Activated T-cell treated with anti-CD3 and anti-CD28 coated beads for 24 hours (primary cell): ENCODE data around the gene CENPO.
"Not testable (repeated sequence)": the region's sequence is repeated elsewhere in the genome, so short reads cannot be mapped to it uniquely, and the experiment has no call there.

Source experiments
- DNase-seq: peaks from one replicate; pipeline ENCODE4 v3.0.0-alpha.2; 2020; ENCODE audit warnings: low read depth

Gene CENPO

DNA sequence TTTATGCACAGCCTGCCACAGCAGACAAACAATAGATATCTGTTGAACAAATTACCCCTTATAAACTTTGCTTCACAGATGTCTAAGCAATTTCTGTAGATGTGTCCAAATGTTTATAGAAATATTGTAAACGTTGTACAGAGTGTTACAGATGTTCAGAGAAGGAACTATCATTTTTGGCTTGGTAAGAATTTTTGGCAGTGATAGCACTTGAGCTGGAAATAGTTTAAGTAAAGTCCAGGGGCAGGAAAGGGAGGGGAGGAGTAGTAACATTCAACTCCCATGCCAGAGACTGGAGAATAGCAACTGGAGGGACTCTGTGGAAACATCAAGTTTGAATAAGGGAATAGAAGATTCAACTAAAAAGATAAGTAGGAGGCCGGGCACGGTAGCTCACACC, 4.4 kb upstream of the CENPO start:
- DNase-seq, result no peak

DNA sequence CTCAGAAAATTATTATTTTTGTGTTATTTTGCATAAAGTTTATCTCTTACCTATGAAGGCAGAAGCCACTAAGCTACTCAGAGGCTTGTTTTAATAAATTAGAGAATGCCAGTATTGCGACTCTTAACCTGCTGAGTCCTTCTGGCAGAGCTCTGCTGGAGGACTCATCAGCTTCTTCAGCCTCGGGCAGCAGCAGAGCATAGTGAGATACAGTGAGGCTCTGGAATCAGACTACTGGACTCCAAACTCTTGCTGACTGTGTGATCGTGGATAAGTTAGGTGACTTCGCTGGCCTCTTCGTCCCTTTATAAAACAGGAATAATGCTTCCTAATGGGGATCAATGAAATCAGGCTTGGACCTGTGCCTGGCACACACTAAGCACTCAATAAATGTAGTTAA, 1.8 kb upstream of the CENPO start:
- no peak for DNase-seq

DNA sequence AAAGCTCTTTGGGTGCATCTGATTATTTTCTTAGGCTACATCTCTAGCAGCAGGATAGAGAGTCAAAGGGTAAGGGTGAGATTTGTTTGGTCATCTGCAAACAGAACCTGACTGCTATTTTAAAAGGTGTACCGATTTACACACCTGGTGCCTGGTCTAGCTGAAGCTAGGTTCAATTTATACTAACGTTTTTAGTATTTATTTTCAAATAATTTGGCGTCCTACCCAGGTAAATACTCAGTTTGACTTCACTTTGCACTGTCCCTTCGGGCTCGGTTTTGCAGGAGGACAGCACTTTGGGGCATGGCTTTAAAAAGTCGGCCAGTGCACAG, 717 bp upstream of the CENPO start:
- no peak for DNase-seq

DNA sequence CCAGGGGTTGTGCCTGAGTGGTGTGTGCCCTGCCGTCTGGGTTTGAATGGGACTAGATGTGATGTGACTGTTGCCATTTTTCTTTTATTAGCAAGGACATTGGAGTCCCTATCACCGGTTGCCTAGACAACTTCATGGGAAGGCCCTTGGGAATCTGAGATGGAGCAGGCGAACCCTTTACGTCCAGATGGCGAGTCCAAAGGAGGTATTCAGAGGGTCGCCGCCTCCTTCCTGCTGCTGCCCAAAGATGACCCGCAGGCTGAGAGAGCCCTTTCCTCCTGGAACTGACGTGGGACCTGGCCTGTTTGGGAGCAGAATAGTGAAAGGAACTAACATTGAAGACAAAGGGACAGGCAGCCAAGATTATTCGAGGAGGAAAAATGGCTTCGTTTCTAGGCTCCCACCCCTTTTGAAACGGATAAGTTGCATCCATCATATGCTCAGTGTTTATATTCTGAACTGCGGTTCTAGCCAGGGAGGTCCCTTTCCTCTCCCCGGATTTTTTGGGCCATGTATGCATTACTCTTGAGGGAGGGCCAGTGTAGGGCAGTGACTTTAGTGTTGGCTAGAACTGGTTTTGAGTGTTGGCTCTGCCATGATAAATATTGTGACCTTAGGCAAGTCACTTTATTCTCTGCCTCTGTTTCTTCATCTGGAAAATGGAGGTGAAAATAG, 673 bp downstream of the CENPO start:
- DNase-seq, result no peak

DNA sequence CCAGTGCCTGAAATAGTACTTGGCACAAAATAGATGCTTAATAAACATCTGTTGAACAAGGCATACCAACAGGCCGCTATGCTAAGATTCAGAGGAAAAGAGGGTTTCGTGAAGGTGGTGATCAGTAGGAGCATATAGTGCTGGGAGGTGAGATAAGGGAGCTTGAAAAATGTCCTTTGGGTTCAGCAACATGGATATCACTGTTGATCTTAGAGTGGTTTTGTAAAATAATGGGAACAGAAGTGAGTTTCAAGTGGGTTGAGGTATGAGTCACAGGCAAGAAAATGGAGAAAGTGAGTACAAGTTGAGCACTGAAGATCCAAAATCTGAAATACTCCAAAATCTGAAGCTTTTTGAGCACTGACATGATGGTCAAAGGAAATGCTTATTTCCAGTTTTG, 4.4 kb downstream of the CENPO start:
- DNase-seq, result no peak

DNA sequence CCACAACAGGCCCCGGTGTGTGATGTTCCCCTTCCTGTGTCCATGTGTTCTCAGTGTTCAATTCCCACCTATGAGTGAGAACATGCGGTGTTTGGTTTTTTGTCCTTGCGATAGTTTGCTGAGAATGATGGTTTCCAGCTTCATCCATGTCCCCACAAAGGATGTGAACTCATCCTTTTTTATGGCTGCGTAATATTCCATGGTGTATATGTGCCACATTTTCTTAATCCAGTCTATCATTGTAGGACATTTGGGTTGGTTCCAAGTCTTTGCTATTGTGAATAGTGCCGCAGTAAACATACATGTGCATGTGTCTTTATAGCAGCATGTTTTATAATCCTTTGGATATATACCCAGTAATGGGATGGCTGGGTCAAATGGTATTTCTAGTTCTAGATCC, 7.3 kb downstream of the CENPO start:
- DNase-seq, result not testable (repeated sequence)

DNA sequence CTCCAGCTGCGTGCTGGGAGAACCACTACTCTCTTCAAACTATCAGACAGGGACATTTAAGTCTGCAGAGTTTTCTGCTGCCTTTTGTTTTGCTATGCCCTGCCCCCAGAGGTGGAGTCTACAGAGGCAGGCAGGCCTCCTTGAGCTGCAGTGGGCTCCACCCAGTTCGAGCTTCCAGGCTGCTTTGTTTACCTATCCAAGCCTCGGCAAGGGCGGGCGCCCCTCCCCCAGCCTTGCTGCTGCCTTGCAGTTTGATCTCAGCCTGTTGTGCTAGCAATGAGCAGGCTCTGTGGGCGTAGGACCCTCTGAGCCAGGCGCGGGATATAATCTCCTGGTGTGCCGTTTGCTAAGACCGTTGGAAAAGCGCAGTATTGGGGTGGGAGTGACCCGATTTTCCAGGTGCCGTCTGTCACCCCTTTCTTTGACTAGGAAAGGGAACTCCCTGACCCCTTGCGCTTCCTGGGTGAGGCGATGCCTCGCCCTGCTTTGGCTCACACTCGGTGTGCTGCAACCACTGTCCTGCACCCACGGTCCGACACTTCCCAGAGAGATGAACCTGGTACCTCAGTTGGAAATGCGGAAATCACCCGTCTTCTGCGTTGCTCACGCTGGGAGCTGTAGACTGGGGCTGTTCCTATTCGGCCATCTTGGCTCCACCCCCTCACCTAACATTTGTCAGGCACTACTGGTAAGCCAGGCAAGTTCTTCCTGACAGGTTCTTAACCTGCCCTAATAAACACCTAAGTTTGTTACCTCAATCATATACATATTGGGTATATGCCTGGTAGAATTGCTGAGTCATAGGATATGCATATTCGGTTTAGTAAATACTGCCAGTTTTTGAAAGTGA, 12.8 kb downstream of the CENPO start:
- DNase-seq, result not testable (repeated sequence)

DNA sequence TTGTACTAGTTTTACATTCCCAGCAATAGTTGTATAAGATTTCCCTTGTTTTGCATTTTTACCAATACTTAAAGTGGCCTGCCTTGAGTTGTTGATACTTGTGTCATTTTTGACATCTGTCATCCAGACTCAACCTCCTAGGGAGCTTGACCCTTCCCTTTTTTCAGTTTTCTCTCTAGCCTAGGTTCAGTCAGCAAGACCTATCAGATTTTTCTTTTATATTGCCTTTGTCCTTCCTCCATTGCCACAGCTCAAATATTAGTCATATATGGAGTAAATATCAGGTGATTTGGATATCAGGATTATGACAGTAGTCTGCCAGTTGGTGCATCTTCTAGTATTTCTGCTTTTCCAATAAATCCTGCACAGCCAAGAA, 13.4 kb downstream of the CENPO start:
- DNase-seq, result no peak

DNA sequence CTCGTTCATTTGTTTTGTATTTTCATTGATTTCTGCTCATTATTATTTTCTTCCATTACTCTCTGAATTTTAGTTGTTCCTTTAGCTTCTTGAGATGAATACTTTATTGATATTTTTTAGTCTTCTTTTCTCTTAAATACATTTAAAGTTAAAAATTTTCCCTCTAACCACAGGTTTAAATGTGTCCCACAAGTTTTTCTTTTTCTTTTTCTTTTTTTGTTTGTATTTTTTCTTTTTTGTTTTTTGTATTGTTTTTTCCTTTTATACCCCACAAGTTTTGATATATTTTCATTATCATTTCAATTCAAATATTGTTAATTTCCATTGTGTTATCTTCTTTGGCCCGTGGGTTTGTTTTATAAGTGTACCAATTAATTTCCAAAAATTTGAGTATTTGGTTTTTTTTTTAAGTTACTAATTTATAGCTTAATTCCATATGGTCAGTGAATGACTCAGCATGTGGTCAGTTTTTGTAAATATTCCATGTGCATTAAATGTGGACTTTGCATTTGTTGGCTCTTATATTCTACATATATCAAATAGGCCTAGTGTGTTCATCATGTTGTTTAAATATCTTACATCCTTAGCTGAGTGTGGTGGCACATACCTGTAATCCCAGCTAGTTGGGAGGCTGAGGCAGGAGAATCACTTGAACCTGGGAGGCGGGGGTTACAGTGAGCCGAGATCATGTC, 16.2 kb downstream of the CENPO start:
- DNase-seq, result no peak

DNA sequence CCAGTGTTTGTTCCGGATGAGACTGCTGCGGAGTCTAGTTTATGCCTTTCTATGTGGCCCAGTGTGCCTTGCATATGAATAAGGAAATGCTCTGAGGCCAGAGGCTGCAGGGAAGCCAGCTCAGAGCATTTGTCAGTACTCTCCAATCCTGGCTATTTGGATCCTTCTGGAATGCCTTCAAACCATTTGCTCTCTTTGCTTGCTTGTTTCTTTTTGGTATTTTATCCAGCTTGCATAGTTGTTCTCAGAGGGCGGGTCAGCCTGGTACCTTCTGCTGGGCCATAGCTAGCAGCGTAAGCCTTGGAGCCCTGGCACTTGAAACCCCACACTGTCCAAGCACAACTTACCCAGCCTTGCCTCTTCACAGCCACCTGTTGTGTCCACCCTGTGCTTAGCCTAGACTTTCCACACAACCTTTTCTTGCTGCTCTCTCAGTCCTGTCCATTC, 20.5 kb downstream of the CENPO start:
- DNase-seq, result no peak

DNA sequence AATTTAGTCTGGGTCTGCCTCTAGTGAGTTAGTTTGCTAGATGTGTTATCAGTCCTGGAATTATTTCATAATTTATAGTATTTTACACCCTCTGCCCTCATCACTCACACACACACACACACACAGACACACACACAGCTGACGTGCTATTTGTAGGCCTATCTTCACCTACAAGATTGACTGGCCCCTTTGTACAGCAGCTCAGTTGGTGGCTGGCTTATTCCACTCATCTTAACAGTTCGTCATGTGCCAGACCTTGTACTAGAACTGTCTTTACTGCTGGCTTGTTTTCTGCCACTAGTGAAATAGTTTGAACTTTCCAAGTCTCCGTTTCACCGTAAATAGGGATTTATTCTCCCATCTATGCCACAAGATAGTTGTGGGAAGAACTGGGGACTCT, 21.3 kb downstream of the CENPO start:
- no peak for DNase-seq

DNA sequence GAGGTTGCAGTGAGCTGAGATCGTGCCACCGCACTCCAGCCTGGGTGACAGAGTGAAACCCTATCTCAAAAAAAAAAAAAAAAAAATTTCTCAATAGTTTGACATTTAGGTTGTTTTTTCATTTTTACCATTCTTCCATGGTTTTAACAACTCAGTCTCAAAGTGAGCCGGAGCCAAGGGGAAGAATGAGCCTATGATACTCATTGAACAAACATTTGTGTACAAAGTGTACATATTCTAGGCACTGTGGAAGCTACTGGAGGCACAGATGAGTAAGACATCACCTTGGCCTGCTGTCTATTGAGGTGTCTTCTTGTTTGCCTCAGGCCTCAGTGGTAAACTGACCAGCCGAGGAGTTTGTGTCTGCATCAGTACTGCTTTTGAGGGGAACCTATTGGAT, 21.9 kb downstream of the CENPO start:
- DNase-seq, result no peak

DNA sequence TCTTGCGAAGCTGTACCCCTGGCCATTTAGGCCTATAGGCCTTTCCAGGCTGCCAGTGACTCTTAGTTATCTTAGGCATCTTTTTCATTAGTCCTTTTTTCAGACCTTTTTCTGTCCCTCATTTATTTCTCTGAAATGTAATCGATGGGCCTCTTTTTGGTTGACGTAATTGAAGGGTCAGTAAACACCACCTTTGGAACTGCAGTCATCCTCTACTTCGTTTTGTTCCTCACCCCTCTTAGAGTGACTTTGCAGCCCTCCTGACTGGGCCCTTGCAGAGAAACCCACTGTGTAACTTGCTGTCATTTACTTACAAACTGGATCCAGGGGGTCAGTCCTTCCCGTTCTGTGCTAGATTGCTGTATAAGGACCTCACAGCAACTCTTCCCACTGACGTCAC, 23.2 kb downstream of the CENPO start:
- DNase-seq, result no peak

DNA sequence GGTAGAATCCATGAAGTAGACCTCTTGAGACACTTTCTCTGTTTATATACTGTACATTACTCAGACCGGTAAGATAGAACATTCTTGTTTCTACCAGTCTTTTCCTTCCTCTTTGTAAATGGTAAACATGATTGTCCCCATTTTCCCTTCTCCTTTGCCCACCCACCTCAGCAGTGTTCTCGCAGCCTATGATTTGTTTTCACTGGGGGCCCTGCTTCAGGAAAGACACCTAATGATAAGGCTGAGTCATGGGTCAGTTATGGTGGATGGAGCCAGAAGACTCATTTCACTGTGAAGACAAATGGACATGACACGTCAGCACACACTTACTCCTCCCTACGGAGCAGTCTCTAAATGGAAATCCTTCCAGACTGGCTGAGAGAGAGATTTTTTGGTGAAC, 23.7 kb downstream of the CENPO start:
- DNase-seq, result no peak

DNA sequence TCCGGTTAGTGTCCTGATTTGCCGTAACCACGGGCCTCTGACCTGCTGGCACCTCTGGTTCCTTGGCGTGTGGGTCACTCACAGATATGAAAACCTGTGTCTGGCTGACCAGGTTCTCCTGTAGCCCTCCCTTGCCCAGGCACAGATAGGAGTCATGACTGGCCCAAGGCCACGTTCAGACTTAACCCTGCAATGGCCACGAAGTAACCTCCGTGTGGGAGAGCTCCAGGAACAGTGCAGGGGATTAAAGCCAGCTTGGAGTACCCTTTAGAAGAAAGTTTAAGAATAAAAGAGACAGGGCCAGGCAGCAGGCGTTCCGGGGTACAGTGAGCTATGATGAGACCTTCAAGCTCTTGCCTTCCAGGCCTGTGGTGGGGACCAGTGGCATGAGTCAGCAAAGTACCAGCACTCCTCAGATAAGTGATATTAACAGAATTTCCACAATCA, 25.5 kb downstream of the CENPO start:
- DNase-seq, result no peak

DNA sequence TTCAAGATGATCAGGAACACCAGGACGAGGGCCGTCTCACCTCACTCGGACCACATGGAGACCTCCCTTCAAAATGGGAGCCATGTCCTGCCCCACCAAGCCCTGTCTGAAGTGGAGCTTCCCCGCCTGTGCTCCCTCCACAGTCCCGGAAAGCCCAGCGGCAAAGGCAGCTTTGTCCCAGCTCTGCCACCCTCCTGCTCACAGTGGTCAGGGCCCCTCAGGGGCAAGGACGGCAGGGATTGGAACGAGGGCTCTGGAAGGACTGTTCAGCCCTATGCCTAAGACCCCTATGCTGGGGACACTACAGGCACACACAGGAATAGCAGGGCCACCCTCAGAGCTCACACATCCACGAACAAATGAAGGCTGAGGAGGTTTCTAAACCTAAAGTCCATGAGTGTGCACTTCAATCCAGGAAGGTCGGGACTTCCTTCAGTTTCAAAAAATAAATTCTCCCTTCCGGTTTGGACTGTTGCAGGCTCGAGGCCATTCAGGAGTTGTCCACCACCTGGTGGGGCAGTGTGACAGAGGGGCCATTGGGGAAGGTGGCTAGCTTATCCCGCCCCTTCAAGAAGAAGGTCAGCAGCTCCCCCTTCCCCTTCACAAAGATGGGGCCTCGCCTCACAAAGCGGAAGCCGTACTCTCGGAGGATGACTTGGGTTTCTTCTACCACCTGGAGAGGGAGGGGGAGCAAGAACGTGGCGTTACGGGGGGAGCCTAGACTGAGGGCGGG, 26.4 kb downstream of the CENPO start:
- no peak for DNase-seq

DNA sequence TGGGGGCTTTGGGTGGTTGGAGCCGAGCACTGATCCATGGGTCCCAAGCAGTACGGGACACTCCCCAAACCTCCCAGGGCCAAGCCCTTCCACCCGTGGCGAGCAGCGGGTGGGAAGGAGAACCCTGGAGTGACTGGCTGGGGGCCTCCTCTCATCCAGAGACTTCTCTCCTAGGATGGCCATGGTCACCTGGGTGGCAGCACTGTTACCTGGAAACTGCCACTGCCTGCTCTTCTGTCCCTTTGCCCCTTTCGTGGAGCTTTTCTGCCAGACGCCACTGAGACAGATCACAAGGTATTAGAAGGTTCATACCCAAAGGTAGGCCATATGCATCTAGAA, 26.9 kb downstream of the CENPO start:
- DNase-seq, result no peak

DNA sequence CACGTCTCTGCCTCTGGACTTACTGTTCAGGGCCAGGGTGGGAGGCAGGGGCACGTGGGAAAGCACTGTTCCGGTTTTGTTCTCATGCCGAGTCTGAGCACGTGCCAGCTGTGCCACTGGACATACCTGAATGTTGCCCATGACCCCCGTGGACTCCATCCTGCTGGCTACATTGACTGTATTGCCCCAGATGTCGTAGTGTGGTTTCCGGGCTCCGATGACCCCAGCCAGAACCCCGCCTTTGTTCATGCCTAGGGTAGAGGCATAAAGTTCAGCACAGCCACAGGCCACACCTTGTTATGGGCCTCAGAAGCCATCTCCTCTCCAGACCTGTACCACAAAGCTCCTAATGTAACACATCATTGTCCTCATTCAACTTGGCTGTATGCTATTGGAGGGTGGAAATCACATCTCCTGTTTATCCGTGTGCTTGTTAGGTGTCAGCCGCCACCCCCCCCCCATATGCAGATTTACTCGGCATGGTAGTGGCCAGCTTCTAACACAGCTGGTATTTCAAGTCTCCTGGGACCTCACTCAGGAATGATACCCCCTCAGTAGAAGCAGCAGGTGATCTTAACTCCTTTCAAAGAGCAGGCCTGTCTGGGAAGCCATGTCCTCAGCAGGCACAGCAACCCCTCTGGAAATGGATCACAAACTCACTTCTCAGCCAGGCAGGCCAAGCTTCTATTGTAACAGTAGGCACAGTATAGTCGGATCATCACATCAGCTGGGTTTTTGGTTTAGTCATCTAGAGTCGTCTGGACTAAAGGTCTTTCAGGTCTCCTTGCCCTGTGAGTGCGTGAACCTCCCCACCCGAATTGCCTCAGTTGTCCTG, 27.6 kb downstream of the CENPO start:
- DNase-seq, result no peak

DNA sequence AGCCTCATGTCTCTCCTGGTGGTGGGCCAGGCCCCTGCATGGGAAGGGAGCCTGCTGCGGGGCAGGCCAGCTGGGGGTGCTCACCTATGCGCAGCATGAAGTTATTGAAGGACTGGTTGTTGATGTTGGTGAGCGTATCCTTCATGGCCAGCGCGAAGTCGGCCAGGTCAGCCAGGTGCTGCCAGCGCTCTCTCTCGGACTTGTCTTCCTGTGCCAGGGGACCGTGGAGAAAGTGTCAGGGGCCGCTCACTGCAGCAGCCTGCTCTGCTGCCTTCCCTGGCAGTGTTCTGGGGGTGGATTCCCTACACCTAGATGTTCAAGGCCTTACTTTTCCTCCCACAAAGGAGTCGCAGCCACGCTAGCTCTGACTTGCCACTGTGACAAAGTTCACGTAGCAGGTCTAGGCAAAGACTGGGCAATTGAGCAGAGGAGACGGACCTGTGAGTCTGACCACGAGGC, 28.2 kb downstream of the CENPO start:
- DNase-seq, result no peak

DNA sequence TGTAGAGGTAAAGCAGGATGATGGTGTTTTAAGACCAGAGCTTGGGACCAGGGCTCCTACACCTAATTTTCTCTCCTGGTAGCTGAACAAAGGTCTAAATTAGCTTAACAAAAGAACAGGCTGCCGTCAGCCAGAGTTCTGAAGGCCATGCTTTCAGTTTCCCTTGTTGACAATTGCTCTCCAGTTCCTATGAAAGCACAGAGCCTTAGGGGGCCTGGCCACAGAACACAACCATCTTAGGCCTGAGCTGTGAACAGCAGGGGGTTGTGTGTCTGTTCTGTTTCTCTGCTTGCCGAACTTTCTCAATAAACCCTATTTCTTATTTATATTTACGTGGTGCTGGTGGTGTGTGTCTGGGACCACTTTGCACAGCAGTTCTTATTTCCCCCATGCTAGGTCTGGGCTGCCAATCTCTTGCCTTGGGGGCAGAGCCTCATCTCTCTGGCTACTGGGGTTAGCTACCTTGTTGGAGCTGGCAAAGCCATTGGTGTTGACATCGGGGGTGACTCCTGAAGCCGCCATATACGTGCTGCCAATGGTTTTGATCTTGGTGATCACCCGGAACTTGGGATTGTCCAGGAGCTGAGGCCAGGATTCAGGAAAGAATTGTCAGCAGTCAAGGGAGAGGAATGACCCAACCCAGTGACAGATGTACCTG, 29.0 kb downstream of the CENPO start:
- DNase-seq, result no peak

DNA sequence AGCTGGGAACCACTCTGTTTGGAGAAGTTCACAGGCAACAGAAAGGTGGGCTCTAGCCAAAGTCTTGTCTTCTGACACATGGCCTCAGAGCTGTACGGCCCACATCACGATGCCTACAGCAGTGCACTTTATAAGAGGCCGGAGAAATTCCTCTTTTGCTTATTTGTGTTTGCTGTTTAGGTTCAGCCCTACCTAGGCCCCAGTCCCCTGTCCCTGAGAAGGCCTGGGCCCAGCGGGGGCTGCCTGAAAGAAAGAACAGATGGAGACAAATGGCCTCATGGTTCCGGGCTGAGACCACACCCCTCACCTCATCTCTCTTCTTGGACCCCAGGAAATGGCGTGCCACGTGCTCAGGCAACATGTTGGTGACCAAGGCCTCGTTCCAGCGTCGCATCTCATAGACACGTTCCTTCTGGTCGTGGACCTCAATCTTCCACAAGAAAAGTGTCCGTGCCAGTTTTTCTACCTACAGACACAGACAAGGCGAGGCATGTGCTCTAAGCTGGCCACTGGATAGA, 30.9 kb downstream of the CENPO start:
- DNase-seq, result no peak
